ENCODE measurements around the gene CHRNB1. TPM values are rescaled to one million over a fixed set of nuclear protein-coding genes. Genes with fewer than 3 reads are reported as not detected.

Gene CHRNB1
- total and polyA plus RNA-seq, 2 of the 8 experiments (the other 6 are each of a cell fraction or from before 2014, with no cell fraction given), result 14.1 to 28.2 TPM

GRCh38 chr17:7405350-7406234, 39.3 kb upstream of the CHRNB1 start:
- POLR2A ChIA-PET (ENCODE audit: partially characterized antibody), result interaction anchor here (0.7 to 8.2 kb wide), 15 partner anchors 11 to 153 kb away, joined by 3 to 66 read pairs (median 5); partner anchors contain the start of genes ACAP1, CHRNB1, FGF11 and PLSCR3
- Histone ChIP-seq H2BK15ac (ENCODE audit: low read length) (no peak overlapping the region; the same call in 1 of the 2 replicates), H4K5ac (ENCODE audit: insufficient read length, low read depth, low read length) (peak overlapping the region; percentile 50), H2BK12ac (ENCODE audit: low read depth, low read length) (no peak overlapping the region; the same call in 1 of the 2 replicates), H3K4ac (replicated peaks; ENCODE audit: insufficient read length, low read depth, low read length) (peak overlapping the region; percentile 87), H3K23me2 (ENCODE audit: low read depth, low read length) (peaks cover 17% of the 10 kb centered on the region; the same call in 1 of the 2 replicates), H2AK5ac (ENCODE audit: low read depth, low read length) (peak overlapping the region; percentile 82; the same call in 1 of the 2 replicates), H3K4me2 (ENCODE audit: insufficient read depth in 1 of 2, low read depth in 2 of 2, low read length in 2 of 2) (peak overlapping the region; percentile 90 to 97), H3K14ac (ENCODE audit: insufficient read length) (no peak overlapping the region), H3K18ac (ENCODE audit: extremely low read depth, low read length) (peak overlapping the region; percentile 81), H3K9ac (replicated peaks in 1 of 4; ENCODE audit: extremely low read depth in 1 of 4, low read depth in 3 of 4, low read length in 3 of 4) (peak overlapping the region in 3 of 4 experiments; percentile 56 to 76 (median 62); a peak in 6 of 7 replicates), H3K9me3 (ENCODE audit: insufficient read depth in 2 of 2, low read depth in 1 of 2, low read length in 1 of 2) (no peaks in the 10 kb centered on the region), H3K27ac (ENCODE audit: low read depth, low read length) (0 out of 2 replicates have a peak overlapping the region, but pooled peaks have one; percentile 34), H3K79me1 (ENCODE audit: low read depth, low read length) (peaks cover 7% of the 10 kb centered on the region), H2BK5ac (ENCODE audit: low read depth, low read length) (peak overlapping the region; percentile 88; the same call in 1 of the 2 replicates), H4K8ac (ENCODE audit: extremely low read depth, insufficient read depth, low read length) (peak overlapping the region; percentile 54), H3K27me3 (replicated peaks in 1 of 4; ENCODE audit: control insufficient read depth in 3 of 4, extremely low read depth in 1 of 4, insufficient read depth in 3 of 4, low read length in 3 of 4) (no peaks in the 10 kb centered on the region; a peak in 1 of 7 replicates), H4K20me1 (replicated peaks in 1 of 2; ENCODE audit: control insufficient read depth in 1 of 2, insufficient read depth in 2 of 2, low read length in 2 of 2) (peaks cover 0 to 16% of the 10 kb centered on the region in 2 experiments), H3K36me3 (ENCODE audit: control insufficient read depth in 2 of 4, insufficient read depth in 4 of 4, low read length in 3 of 4) (peaks cover 2 to 18% (median 16%) of the 10 kb centered on the region in 4 experiments; a peak in 5 of 8 replicates), H4K91ac (replicated peaks; ENCODE audit: insufficient read length, low read length) (peak overlapping the region; percentile 93), H2BK120ac (replicated peaks; ENCODE audit: low read depth, low read length) (no peak overlapping the region), H3K79me2 (ENCODE audit: control insufficient read depth in 1 of 2, insufficient read depth in 2 of 2, low read length in 2 of 2) (peaks cover 0 to 8% of the 10 kb centered on the region in 2 experiments; a peak in 1 of 4 replicates), H2BK20ac (ENCODE audit: low read length) (no peak overlapping the region), H3K56ac (replicated peaks; ENCODE audit: insufficient read length, low read depth, low read length) (peak overlapping the region; percentile 32), H2AFZ (ENCODE audit: low read length) (no peak overlapping the region), H3K4me1 (replicated peaks in 1 of 4; ENCODE audit: control insufficient read depth in 3 of 4, insufficient read depth in 4 of 4, low read length in 3 of 4) (peaks cover 0 to 15% (median 11%) of the 10 kb centered on the region in 4 experiments; a peak in 5 of 7 replicates), H3K4me3 (ENCODE audit: extremely low read depth in 1 of 4, insufficient read depth in 2 of 4, low read depth in 3 of 4, low read length in 4 of 4) (peak overlapping the region; percentile 72 to 94 (median 81)), H3K23ac (ENCODE audit: insufficient read length) (no peak overlapping the region)
- DNase-seq (ENCODE audit: low read depth in 1 of 2, low spot score in 2 of 2) (peak in 1 of 2 experiments; percentile 66), FAIRE-seq (no peak)
- 1% methylated on average over 11 of the region's 38 CpGs; no CpG with 5 or more reads in 1 of the 2 experiments for WGBS, 2 experiments (ENCODE audit: extremely low coverage in 1 of 2, insufficient coverage in 1 of 2, insufficient read length in 1 of 2, insufficient replicate concordance in 2 of 2, low coverage in 1 of 2, low lambda C conversion rate in 2 of 2, missing lambda C conversion rate in 1 of 2)
- CTCF ChIA-PET (ENCODE audit: partially characterized antibody), result interaction anchor here (1.0 to 2.9 kb wide), 7 partner anchors 16 to 155 kb away, joined by 3 to 15 read pairs (median 4); partner anchors contain the start of gene SPEM1
- TF ChIP-seq YY1 (IDR thresholded peaks at IDR 0.05; ENCODE audit: low read depth, low read length), result no peak
- no peak for TF ChIP-seq SP4 (IDR thresholded peaks at IDR 0.05; ENCODE audit: low read length)
- TF ChIP-seq EGR1 (IDR thresholded peaks at IDR 0.05; ENCODE audit: borderline replicate concordance, low read depth, low read length), result no peak
- no peak for TF ChIP-seq CREB1 (IDR thresholded peaks at IDR 0.05)
- TF ChIP-seq RAD21 (IDR thresholded peaks at IDR 0.05 in 1 of 2, conservative IDR thresholded peaks at IDR 0.05 in 1 of 2; ENCODE audit: low read depth in 2 of 2, low read length in 2 of 2), result no peak
- TF ChIP-seq SUZ12 (IDR thresholded peaks at IDR 0.05; ENCODE audit: low read length), result peak; percentile 36; the same call in 1 of the 2 replicates
- no peak for TF ChIP-seq ATF2 (IDR thresholded peaks at IDR 0.05; ENCODE audit: low read length)
- no peak for TF ChIP-seq RNF2 (IDR thresholded peaks at IDR 0.05; ENCODE audit: borderline replicate concordance, low read depth, low read length, missing control alignments, poor library complexity, severe bottlenecking)
